GM23338 (cell line): ENCODE results near the gene GMPPA. TPM values are rescaled to one million over a fixed set of nuclear protein-coding genes. Genes with fewer than 3 reads are reported as not detected.

Source experiments
- ATAC-seq: fragments of 200-7000 bp; cut with Tn5 transposase; 3 replicates; pipeline ENCODE4 v1.9.1; 2020
- DNase-seq: peaks from one replicate; pipeline ENCODE4 v3.0.0-alpha.2; 2015; ENCODE audit warnings: low spot score
- H2AFZ ChIP-seq: fragments of 200-600 bp; sonication (generic); 2 replicates; pipeline ENCODE4 v1.8.0; 2016; ENCODE audit warnings: antibody characterized with exemption, mild to moderate bottlenecking, moderate library complexity
- H3F3A ChIP-seq: fragments of 200-600 bp; sonication (generic); replicated peaks from 2 replicates; pipeline ENCODE4 v1.8.0; 2017; ENCODE audit warnings: antibody characterized with exemption, mixed run types, low read depth
- H3K27ac ChIP-seq: fragments of 200-600 bp; sonication (generic); 2 replicates; pipeline ENCODE4 v1.6.1; 2016; ENCODE audit warnings: low read depth
- H3K27me3 ChIP-seq: fragments of 200-600 bp; sonication (generic); 2 replicates; pipeline ENCODE4 v1.8.0; 2016; ENCODE audit warnings: mild to moderate bottlenecking, mixed run types, moderate library complexity; ENCODE audit not compliant: insufficient read depth
- H3K36me3 ChIP-seq: fragments of 200-600 bp; sonication (generic); 2 replicates; pipeline ENCODE4 v1.8.0; 2016; ENCODE audit warnings: mild to moderate bottlenecking; ENCODE audit not compliant: insufficient read depth
- H3K4me1 ChIP-seq: fragments of 200-600 bp; sonication (generic); 2 replicates; pipeline ENCODE4 v1.8.0; 2016; ENCODE audit warnings: mild to moderate bottlenecking, moderate library complexity; ENCODE audit not compliant: insufficient read depth
- H3K4me2 ChIP-seq: fragments of 200-600 bp; sonication (generic); 2 replicates; pipeline ENCODE4 v1.7.1; 2017; ENCODE audit warnings: mixed run types
- H3K4me3 ChIP-seq: fragments of 200-600 bp; sonication (generic); 2 replicates; pipeline ENCODE4 v1.6.1; 2016; ENCODE audit warnings: mixed run types
- H3K79me2 ChIP-seq: fragments of 200-600 bp; sonication (generic); replicated peaks from 2 replicates; pipeline ENCODE4 v1.8.0; 2017; ENCODE audit warnings: mild to moderate bottlenecking; ENCODE audit not compliant: insufficient read depth
- H3K9me2 ChIP-seq: fragments of 200-600 bp; sonication (generic); 2 replicates; pipeline ENCODE4 v1.8.0; 2017; ENCODE audit not compliant: insufficient read depth
- H4K20me1 ChIP-seq: fragments of 200-600 bp; sonication (generic); replicated peaks from 2 replicates; pipeline ENCODE4 v1.8.0; 2017; ENCODE audit warnings: mild to moderate bottlenecking; ENCODE audit not compliant: insufficient read depth
- H3K27ac Mint-ChIP-seq: 2 replicates; pipeline ENCODE4 v1.8.0; 2020; ENCODE audit warnings: inconsistent platforms, mild to moderate bottlenecking, moderate library complexity, mixed read lengths
- H3K27me3 Mint-ChIP-seq: 3 replicates; pipeline ENCODE4 v1.8.0; 2022; ENCODE audit warnings: low read depth, mild to moderate bottlenecking, moderate library complexity, mixed read lengths, inconsistent platforms; ENCODE audit not compliant: insufficient read depth, poor library complexity
- H3K36me3 Mint-ChIP-seq: 3 replicates; pipeline ENCODE4 v1.8.0; 2021; ENCODE audit warnings: low read depth, mild to moderate bottlenecking, inconsistent platforms, moderate library complexity, mixed read lengths
- H3K4me1 Mint-ChIP-seq: 3 replicates; pipeline ENCODE4 v1.8.0; 2020; ENCODE audit warnings: mild to moderate bottlenecking, inconsistent platforms, mixed read lengths
- H3K4me3 Mint-ChIP-seq: 3 replicates; pipeline ENCODE4 v1.8.0; 2021; ENCODE audit warnings: moderate library complexity, mild to moderate bottlenecking, inconsistent platforms, mixed read lengths
- H3K9me3 Mint-ChIP-seq: 3 replicates; pipeline ENCODE4 v1.8.0; 2020; ENCODE audit warnings: moderate library complexity, mild to moderate bottlenecking, inconsistent platforms, mixed read lengths
- CREB1 ChIP-seq: fragments of 250-450 bp; sonication (Bioruptor Pico); IDR thresholded peaks from 2 replicates; pipeline ENCODE4 v1.5.0; 2020; ENCODE audit warnings: low read depth, mild to moderate bottlenecking, moderate library complexity
- CTCF ChIP-seq, 2 experiments: fragments of 200-600 bp in 1 of 2; sonication (generic) in 1 of 2; conservative IDR thresholded peaks; 2 replicates each; pipeline versions ENCODE4 v1.5.1 to v1.6.1; 2016 to 2017; ENCODE audit warnings: antibody characterized with exemption in 2 of 2, low read depth in 2 of 2, mild to moderate bottlenecking in 2 of 2, moderate library complexity in 1 of 2
- EZH2phosphoT487 ChIP-seq: fragments of 200-600 bp; sonication (generic); IDR thresholded peaks from one replicate; pipeline ENCODE4 v1.8.1; 2018; ENCODE audit warnings: antibody characterized with exemption; ENCODE audit not compliant: unreplicated experiment
- JUNB ChIP-seq: IDR thresholded peaks from one replicate; pipeline ENCODE4 v1.6.1; 2016; ENCODE audit warnings: antibody characterized with exemption; ENCODE audit not compliant: unreplicated experiment
- POLR2AphosphoS5 ChIP-seq: IDR thresholded peaks from 2 replicates; pipeline ENCODE4 v1.6.1; 2016; ENCODE audit warnings: antibody characterized with exemption, low read depth
- REST ChIP-seq: IDR thresholded peaks from one replicate; pipeline ENCODE4 v1.6.1; 2018; ENCODE audit warnings: antibody characterized with exemption; ENCODE audit not compliant: unreplicated experiment
- polyA plus RNA-seq: library from polyadenylated mRNA; unstranded; fragments of >200 nt; fragmentation: Nextera tagmentation; extraction: Ambion mirVana; gene quantifications from 2 replicates; pipeline ENCODE4 v1.2.1, GENCODE V29; 2016
- total RNA-seq: library from RNA; depleted of rRNA; stranded (reverse); fragments of >200 nt; shearing (Covaris generic); gene quantifications from 2 replicates; pipeline ENCODE4 v1.2.3, GENCODE V29; 2014

Gene GMPPA
- total and polyA plus RNA-seq, 2 experiments from 2014 or later: 27.0 to 33.8 TPM

GRCh38 chr2:219548990-219549389 is 50.3 kb downstream of the GMPPA start:
- peaks cover 10% of the 10 kb centered on the region for H3K4me1 ChIP-seq
- H3K9me2 ChIP-seq: no peaks in the 10 kb centered on the region
- Mint-ChIP-seq H3K36me3 (peaks cover 24% of the 10 kb centered on the region), H3K4me1 (peaks cover 23% of the 10 kb centered on the region), H3K9me3 (no peaks in the 10 kb centered on the region; the same call in 2 of the 3 replicates), H3K27me3 (peaks cover 34% of the 10 kb centered on the region), H3K4me3 (no peak overlapping the region; the same call in 2 of the 3 replicates), H3K27ac (no peak overlapping the region)
- ATAC-seq (no peak), DNase-seq (no peak)
- H3K36me3 ChIP-seq: no peaks in the 10 kb centered on the region
- TF ChIP-seq CREB1 (no peak), EZH2phosphoT487 (no peak), CTCF (conservative IDR thresholded peaks at IDR 0.05; ENCODE audit: low read depth in 2 of 2) (no peak), JUNB (no peak), REST (no peak)
- peaks cover 4% of the 10 kb centered on the region for H3F3A ChIP-seq
- no peak overlapping the region for H3K27ac ChIP-seq
- H3K4me3 ChIP-seq: no peak overlapping the region
- no peak overlapping the region for H3K4me2 ChIP-seq
- H3K27me3 ChIP-seq: peaks cover 14% of the 10 kb centered on the region
- no peak overlapping the region for H2AFZ ChIP-seq
- peaks cover 5% of the 10 kb centered on the region; the same call in 1 of the 2 replicates for H4K20me1 ChIP-seq
- H3K79me2 ChIP-seq: no peaks in the 10 kb centered on the region

- H3K9me3 Mint-ChIP-seq: no peaks in the 10 kb centered on the region; the same call in 2 of the 3 replicates
- Histone ChIP-seq H3F3A (peaks cover 4% of the 10 kb centered on the region; the same call in 1 of the 2 replicates), H3K9me2 (no peaks in the 10 kb centered on the region), H2AFZ (no peak overlapping the region), H3K27me3 (peaks cover 15% of the 10 kb centered on the region), H3K4me2 (no peak overlapping the region), H3K27ac (no peak overlapping the region), H3K36me3 (no peaks in the 10 kb centered on the region), H3K4me1 (peaks cover 10% of the 10 kb centered on the region), H4K20me1 (peaks cover 5% of the 10 kb centered on the region; the same call in 1 of the 2 replicates), H3K79me2 (no peaks in the 10 kb centered on the region), H3K4me3 (no peak overlapping the region)
- DNase-seq (no peak), ATAC-seq (no peak)
- H3K27me3 Mint-ChIP-seq: peaks cover 33% of the 10 kb centered on the region
- H3K27ac Mint-ChIP-seq: no peak overlapping the region
- H3K4me1 Mint-ChIP-seq: peaks cover 17% of the 10 kb centered on the region
- peaks cover 27% of the 10 kb centered on the region for H3K36me3 Mint-ChIP-seq
- H3K4me3 Mint-ChIP-seq: no peak overlapping the region
- TF ChIP-seq EZH2phosphoT487 (no peak), POLR2AphosphoS5 (no peak), JUNB (no peak), REST (no peak)
Measured at GRCh38 chr2:219549619-219550018, 50.9 kb downstream of the GMPPA start.
